Sigmoid colon (tissue), 7 donors: ENCODE results near the gene PDE6D. TPM values are rescaled to one million over a fixed set of nuclear protein-coding genes. Genes with fewer than 3 reads are reported as not detected.

ENCODE experiments used
- DNase-seq: peaks from one replicate; pipeline ENCODE4 v3.0.0-alpha.2; 2019
- H3K27ac ChIP-seq, 4 donors: fragments of 200-600 bp; sonication (generic); one replicate each; pipeline ENCODE4 v1.5.1; 2016 to 2019; ENCODE audit warnings: mild to moderate bottlenecking in 1 of 4
- H3K27me3 ChIP-seq, 3 donors: fragments of 200-600 bp; sonication (generic); one replicate each; pipeline ENCODE4 v1.5.1; 2019; ENCODE audit warnings: mild to moderate bottlenecking in 1 of 3
- H3K36me3 ChIP-seq, 4 donors: fragments of 200-600 bp; sonication (generic); one replicate each; pipeline ENCODE4 v1.5.1; 2016 to 2019
- H3K4me1 ChIP-seq, 4 donors: fragments of 200-600 bp; sonication (generic); one replicate each; pipeline ENCODE4 v1.5.1; 2017 to 2019
- H3K4me3 ChIP-seq, 4 donors: fragments of 200-600 bp; sonication (generic); one replicate each; pipeline ENCODE4 v1.5.1; 2017 to 2019; ENCODE audit warnings: mild to moderate bottlenecking in 2 of 4, moderate library complexity in 1 of 4
- H3K9me3 ChIP-seq, 4 donors: fragments of 200-600 bp in 3 of 4; sonication (generic) in 3 of 4; one replicate each; pipeline versions ENCODE4 v1.5.1 to v1.6.1; 2013 to 2019
- EP300 ChIP-seq, 4 donors: sonication (generic); formaldehyde crosslinking; IDR thresholded peaks; one replicate each; pipeline ENCODE4 v1.6.1; 2017; ENCODE audit warnings: antibody characterized with exemption in 4 of 4
- POLR2A ChIP-seq, 2 donors: fragments of 450-650 bp; IDR thresholded peaks; one replicate each; pipeline ENCODE4 v1.6.1; 2016; ENCODE audit warnings: antibody characterized with exemption in 2 of 2, mild to moderate bottlenecking in 2 of 2, moderate library complexity in 2 of 2
- POLR2AphosphoS5 ChIP-seq, 4 donors: sonication (generic); formaldehyde crosslinking; IDR thresholded peaks; one replicate each; pipeline ENCODE4 v1.6.1; 2017; ENCODE audit warnings: antibody characterized with exemption in 4 of 4
- WGBS, 2 donors: extraction: QIAGEN DNeasy Blood & Tissue Kit; methylation state at CpG; one replicate each; pipeline ENCODE4 v1.1.7; 2013; 5-methylcytosine and 5-hydroxymethylcytosine counted together
- intact Hi-C: fragments of 100-400 bp; cut with DNase I; formaldehyde crosslinking; loops from one replicate; pipeline ENCODE4 v1.15.1; 2023
- polyA plus RNA-seq, 3 donors: library from polyadenylated mRNA; stranded (reverse); fragments of 200-250 nt; gene quantifications; one replicate each; pipeline ENCODE4 v1.2.3, GENCODE V29; 2013
- total RNA-seq, 4 donors: library from RNA; depleted of rRNA; stranded (reverse); fragments of >200 nt; gene quantifications; one replicate each; pipeline ENCODE4 v1.1.0, GENCODE V29; 2016
- TF ChIP-seq, protein P1 (sequence below), 4 experiments: fragments of 450-650 bp in 3 of 4; fragments of 200-600 bp in 1 of 4; IDR thresholded peaks; one replicate each; pipeline ENCODE4 v1.5.1; 2016 to 2019; ENCODE audit warnings: antibody characterized with exemption in 4 of 4, mild to moderate bottlenecking in 3 of 4, moderate library complexity in 2 of 4
- donor health status: healthy with polysubstance abuse.
- donor health status: Bipolar disorder and iron deficiency.
- donor health status: healthy.

Gene PDE6D
- total and polyA plus RNA-seq, 7 donors, result 19.9 to 44.9 (median 24.6) TPM

DNA sequence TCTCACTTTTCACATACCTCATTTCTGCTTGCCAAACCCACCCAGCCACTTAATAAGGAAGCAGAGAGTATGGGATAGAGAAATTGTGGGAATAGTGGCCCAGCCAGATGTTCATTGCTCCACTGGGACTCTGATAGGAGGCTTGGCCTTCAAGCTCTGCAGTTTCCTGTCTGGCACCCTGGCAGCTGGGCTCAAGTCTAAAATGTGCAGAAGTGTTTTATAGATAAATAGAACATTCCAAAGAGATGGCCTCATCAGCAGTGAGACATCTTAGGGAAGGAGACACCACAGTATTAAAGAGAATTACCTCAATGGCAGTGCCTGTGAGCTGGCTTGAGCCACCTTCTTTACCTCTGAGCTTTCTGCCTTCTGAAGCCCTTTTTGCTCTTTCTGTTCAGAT is 29.8 kb upstream of the PDE6D start:
- Histone ChIP-seq H3K4me1 (peaks cover 0 to 8% (median 4%) of the 10 kb centered on the region in 4 donors), H3K36me3 (peaks cover 0 to 78% (median 23%) of the 10 kb centered on the region in 4 donors), H3K4me3 (no peak overlapping the region), H3K9me3 (no peaks in the 10 kb centered on the region), H3K27me3 (no peaks in the 10 kb centered on the region), H3K27ac (no peak overlapping the region)
- intact Hi-C loops, result no loop called here
- no peak for DNase-seq
- TF ChIP-seq EP300 (IDR thresholded peaks at IDR 0.05) (no peak), POLR2A (IDR thresholded peaks at IDR 0.05) (no peak), POLR2AphosphoS5 (IDR thresholded peaks at IDR 0.05) (no peak)
- TF ChIP-seq, protein P1, sequence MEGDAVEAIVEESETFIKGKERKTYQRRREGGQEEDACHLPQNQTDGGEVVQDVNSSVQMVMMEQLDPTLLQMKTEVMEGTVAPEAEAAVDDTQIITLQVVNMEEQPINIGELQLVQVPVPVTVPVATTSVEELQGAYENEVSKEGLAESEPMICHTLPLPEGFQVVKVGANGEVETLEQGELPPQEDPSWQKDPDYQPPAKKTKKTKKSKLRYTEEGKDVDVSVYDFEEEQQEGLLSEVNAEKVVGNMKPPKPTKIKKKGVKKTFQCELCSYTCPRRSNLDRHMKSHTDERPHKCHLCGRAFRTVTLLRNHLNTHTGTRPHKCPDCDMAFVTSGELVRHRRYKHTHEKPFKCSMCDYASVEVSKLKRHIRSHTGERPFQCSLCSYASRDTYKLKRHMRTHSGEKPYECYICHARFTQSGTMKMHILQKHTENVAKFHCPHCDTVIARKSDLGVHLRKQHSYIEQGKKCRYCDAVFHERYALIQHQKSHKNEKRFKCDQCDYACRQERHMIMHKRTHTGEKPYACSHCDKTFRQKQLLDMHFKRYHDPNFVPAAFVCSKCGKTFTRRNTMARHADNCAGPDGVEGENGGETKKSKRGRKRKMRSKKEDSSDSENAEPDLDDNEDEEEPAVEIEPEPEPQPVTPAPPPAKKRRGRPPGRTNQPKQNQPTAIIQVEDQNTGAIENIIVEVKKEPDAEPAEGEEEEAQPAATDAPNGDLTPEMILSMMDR (IDR thresholded peaks at IDR 0.05), result no peak

DNA sequence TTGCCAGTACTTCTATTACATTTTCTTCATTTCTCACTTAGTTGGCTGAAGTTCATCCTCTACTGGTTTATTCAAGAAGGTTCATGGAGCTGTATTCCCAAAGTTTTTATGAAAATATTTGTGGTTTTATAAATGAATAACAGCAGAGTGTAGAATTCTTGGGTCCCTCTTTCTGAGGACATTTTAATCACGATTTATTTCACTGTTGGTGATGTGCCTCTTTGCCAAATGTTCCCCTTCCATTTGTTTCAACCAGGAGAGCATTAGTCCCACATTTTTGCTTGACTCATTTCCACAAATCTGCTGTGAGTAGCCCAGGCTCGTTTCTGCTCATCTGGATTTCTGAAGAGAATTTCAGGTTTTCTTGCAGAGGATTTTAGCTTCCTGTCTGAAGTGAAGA is 25.9 kb upstream of the PDE6D start:
- DNase-seq, result no peak
- Histone ChIP-seq H3K27me3 (no peaks in the 10 kb centered on the region), H3K4me3 (no peak overlapping the region), H3K27ac (no peak overlapping the region), H3K9me3 (no peaks in the 10 kb centered on the region), H3K36me3 (peaks cover 0 to 83% (median 29%) of the 10 kb centered on the region in 4 donors), H3K4me1 (peaks cover 0 to 8% (median 4%) of the 10 kb centered on the region in 4 donors)
- intact Hi-C loops, result no loop called here
- TF ChIP-seq POLR2A (IDR thresholded peaks at IDR 0.05) (no peak), EP300 (IDR thresholded peaks at IDR 0.05) (no peak), POLR2AphosphoS5 (IDR thresholded peaks at IDR 0.05) (no peak)
- TF ChIP-seq, protein P1 (IDR thresholded peaks at IDR 0.05), result no peak
- WGBS, 2 donors, result 85 to 89% methylated on average over 2 of the region's 2 CpGs

DNA sequence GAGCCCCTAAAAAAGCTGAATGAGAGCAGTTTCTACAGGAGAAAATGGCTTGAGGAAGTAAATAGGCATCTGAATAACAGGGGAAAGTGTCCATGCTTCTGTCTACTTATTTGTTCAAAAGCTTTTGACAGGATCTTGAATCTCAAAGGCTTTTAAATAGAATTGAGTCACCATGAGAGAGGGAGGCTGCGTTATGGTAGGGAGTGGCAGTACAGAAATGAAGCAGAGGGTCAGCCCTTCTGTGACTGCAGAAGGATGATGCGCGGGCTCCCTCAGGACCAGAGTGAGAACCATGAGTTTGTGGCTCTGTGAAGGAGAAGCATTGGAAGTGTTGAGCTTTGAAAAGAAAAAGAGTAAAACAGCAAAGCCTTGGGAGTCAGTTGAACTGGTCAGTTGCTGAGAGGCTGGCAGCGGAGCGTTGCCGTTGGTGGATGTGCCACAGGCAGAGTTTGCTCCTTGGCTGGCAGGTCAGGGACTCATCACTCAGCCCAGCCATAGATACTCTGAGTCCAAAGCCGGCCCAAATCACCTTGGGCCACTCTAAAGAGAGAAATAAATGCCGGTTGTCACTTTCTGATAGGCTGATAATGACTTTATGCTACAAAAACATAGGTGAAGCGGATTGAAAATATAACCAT is 22.5 kb upstream of the PDE6D start:
- no peak for DNase-seq
- Histone ChIP-seq H3K36me3 (peaks cover 8 to 86% (median 35%) of the 10 kb centered on the region in 4 donors), H3K9me3 (no peaks in the 10 kb centered on the region), H3K4me3 (no peak overlapping the region), H3K4me1 (no peaks in the 10 kb centered on the region), H3K27ac (no peak overlapping the region), H3K27me3 (no peaks in the 10 kb centered on the region)
- 95 to 96% methylated on average over 9 of the region's 9 CpGs for WGBS, 2 donors
- intact Hi-C loops, result no loop called here
- TF ChIP-seq EP300 (IDR thresholded peaks at IDR 0.05) (no peak), POLR2A (IDR thresholded peaks at IDR 0.05) (no peak)
- TF ChIP-seq, protein P1 (IDR thresholded peaks at IDR 0.05), result no peak

DNA sequence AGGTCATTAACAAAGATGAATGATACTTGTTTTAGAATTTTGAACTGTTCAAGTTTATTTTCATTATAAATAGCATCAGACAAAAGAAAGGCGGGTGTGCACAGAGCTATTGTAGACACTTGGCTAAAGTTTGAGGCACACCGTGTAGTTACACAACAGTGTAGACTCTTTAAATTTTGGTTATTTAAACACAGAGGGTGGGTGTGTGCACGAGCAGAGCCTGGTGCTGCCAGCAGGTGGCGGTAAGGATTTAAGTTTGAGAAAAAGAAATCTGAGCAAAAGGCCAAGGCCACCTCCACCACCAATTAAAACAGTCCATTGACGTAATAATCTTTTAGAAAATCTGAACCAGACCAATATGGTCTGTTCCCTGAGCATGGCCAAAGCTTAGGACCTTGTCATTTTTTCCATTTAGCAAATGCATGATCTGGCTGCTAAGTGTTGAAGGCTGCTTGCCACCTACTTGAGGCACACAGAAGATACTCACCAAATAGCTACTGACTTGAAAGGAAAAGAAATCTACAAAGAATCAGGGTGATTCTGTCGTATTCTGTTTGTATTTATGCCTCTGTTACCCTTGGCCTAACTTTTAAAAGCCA is 19.5 kb upstream of the PDE6D start:
- WGBS, 2 donors, result 43 to 58% methylated on average over 6 of the region's 6 CpGs
- Histone ChIP-seq H3K27ac (no peak overlapping the region), H3K36me3 (peaks cover 8 to 85% (median 33%) of the 10 kb centered on the region in 4 donors), H3K4me1 (peaks cover 0 to 3% (median 0%) of the 10 kb centered on the region in 4 donors), H3K4me3 (no peak overlapping the region), H3K9me3 (no peaks in the 10 kb centered on the region), H3K27me3 (no peaks in the 10 kb centered on the region)
- DNase-seq, result no peak
- intact Hi-C loops, result no loop called here
- no peak for TF ChIP-seq POLR2A (IDR thresholded peaks at IDR 0.05)
- TF ChIP-seq, protein P1 (IDR thresholded peaks at IDR 0.05), result peak in 2 of 4 experiments; percentile 4 to 45
